IMR-90 (cell line): ENCODE data around the gene CD300C. TPM values are rescaled to one million over a fixed set of nuclear protein-coding genes. Genes with fewer than 3 reads are reported as not detected.

ENCODE experiments used
- ATAC-seq: fragments of 200-7000 bp; cut with Tn5 transposase; 2 replicates; pipeline ENCODE4 v1.9.1; 2020; ENCODE audit warnings: low read depth, mild to moderate bottlenecking, moderate library complexity
- Bru-seq: library from RNA; stranded (reverse); fragments of 400-500 nt; gene quantifications from one replicate; lab custom pipeline; 2021; lab: Mats Ljungman, UMichigan
- BruChase-seq, 2 experiments: library from RNA; stranded (reverse); fragments of 400-500 nt; gene quantifications; one replicate each; lab custom pipeline; 2021; lab: Mats Ljungman, UMichigan
- BruUV-seq: library from RNA; stranded (reverse); fragments of 400-500 nt; replicated peaks from 2 replicates; lab custom pipeline; 2021; lab: Mats Ljungman, UMichigan
- CTCF ChIA-PET: fragments of 300-600 bp; formaldehyde crosslinking; extraction: SDS; loops from one replicate; lab custom pipeline; 2021; ENCODE audit warnings: antibody characterized with exemption; lab: Yijun Ruan, JAX
- POLR2A ChIA-PET: fragments of 300-600 bp; sonication (Branson Sonifier 250); formaldehyde crosslinking; loops from one replicate; lab custom pipeline; 2022; ENCODE audit warnings: antibody characterized with exemption; ENCODE audit not compliant: unreplicated experiment; lab: Charles Lee
- DNase-seq: peaks from one replicate; pipeline ENCODE4 v3.0.0; 2013
- H2AFZ ChIP-seq: replicated peaks from 2 replicates; pipeline ENCODE3; 2013; ENCODE audit warnings: low read length, mild to moderate bottlenecking; ENCODE audit not compliant: poor library complexity
- H2AK5ac ChIP-seq: 2 replicates; pipeline ENCODE4 v1.6.1; 2013; ENCODE audit warnings: low read depth, low read length, inconsistent platforms
- H2AK9ac ChIP-seq: replicated peaks from 2 replicates; pipeline ENCODE3; 2013; ENCODE audit warnings: mild to moderate bottlenecking, low read depth, low read length, moderate library complexity; ENCODE audit not compliant: poor library complexity
- H2BK120ac ChIP-seq: 2 replicates; pipeline ENCODE4 v1.6.1; 2013; ENCODE audit warnings: low read depth, low read length, inconsistent platforms
- H2BK15ac ChIP-seq: 3 replicates; pipeline ENCODE4 v1.6.1; 2013; ENCODE audit warnings: low read depth, low read length, inconsistent platforms
- H2BK20ac ChIP-seq: 2 replicates; pipeline ENCODE4 v1.6.1; 2013; ENCODE audit warnings: low read depth, mild to moderate bottlenecking, inconsistent platforms, low read length, moderate library complexity
- H2BK5ac ChIP-seq: 2 replicates; pipeline ENCODE4 v1.6.1; 2013; ENCODE audit warnings: mild to moderate bottlenecking, low read depth, low read length, inconsistent platforms; ENCODE audit not compliant: poor library complexity, severe bottlenecking
- H3K14ac ChIP-seq: replicated peaks from 2 replicates; pipeline ENCODE4 v1.6.1; 2013; ENCODE audit warnings: low read depth, low read length, inconsistent platforms
- H3K18ac ChIP-seq: 2 replicates; pipeline ENCODE4 v1.6.1; 2013; ENCODE audit warnings: low read depth, low read length, control low read depth
- H3K23ac ChIP-seq: 2 replicates; pipeline ENCODE4 v1.6.1; 2013; ENCODE audit warnings: low read depth, low read length, inconsistent platforms
- H3K27ac ChIP-seq: 2 replicates; pipeline ENCODE4 v1.5.1; 2013; ENCODE audit warnings: mild to moderate bottlenecking, control low read depth, low read length; ENCODE audit not compliant: insufficient read depth
- H3K27me3 ChIP-seq: 2 replicates; pipeline ENCODE4 v1.6.1; 2013; ENCODE audit warnings: low read length; ENCODE audit not compliant: control insufficient read depth, insufficient read depth
- H3K36me3 ChIP-seq: 2 replicates; pipeline ENCODE4 v1.6.1; 2013; ENCODE audit warnings: low read length, mixed read lengths; ENCODE audit not compliant: control insufficient read depth, insufficient read depth
- H3K4ac ChIP-seq: 2 replicates; pipeline ENCODE4 v1.6.1; 2013; ENCODE audit warnings: low read depth, low read length, inconsistent platforms
- H3K4me1 ChIP-seq: 2 replicates; pipeline ENCODE4 v1.6.1; 2013; ENCODE audit warnings: low read length, mixed read lengths; ENCODE audit not compliant: control insufficient read depth, insufficient read depth
- H3K4me2 ChIP-seq: 2 replicates; pipeline ENCODE4 v1.6.1; 2013; ENCODE audit warnings: low read depth, mild to moderate bottlenecking, control low read depth, low read length, moderate library complexity
- H3K4me3 ChIP-seq: 2 replicates; pipeline ENCODE4 v1.5.1; 2013; ENCODE audit warnings: low read depth, mild to moderate bottlenecking, control low read depth, low read length, moderate library complexity; ENCODE audit not compliant: insufficient read depth
- H3K56ac ChIP-seq: 2 replicates; pipeline ENCODE4 v1.6.1; 2013; ENCODE audit warnings: low read length, inconsistent platforms; ENCODE audit not compliant: insufficient read depth; ENCODE audit errors: extremely low read depth
- H3K79me1 ChIP-seq, 2 experiments: 2 replicates each; pipeline ENCODE4 v1.6.1; 2013; ENCODE audit warnings: low read length in 2 of 2, inconsistent platforms in 1 of 2, low read depth in 1 of 2
- H3K9ac ChIP-seq: 2 replicates; pipeline ENCODE4 v1.6.1; 2013; ENCODE audit warnings: low read depth, low read length, control low read depth
- H3K9me1 ChIP-seq: 2 replicates; pipeline ENCODE4 v1.6.1; 2013; ENCODE audit warnings: low read length, inconsistent platforms; ENCODE audit not compliant: insufficient read depth
- H3K9me3 ChIP-seq: 2 replicates; pipeline ENCODE4 v1.6.1; 2013; ENCODE audit warnings: low read length; ENCODE audit not compliant: control insufficient read depth, insufficient read depth
- H4K20me1 ChIP-seq: 2 replicates; pipeline ENCODE4 v1.6.1; 2013; ENCODE audit warnings: low read length, inconsistent platforms; ENCODE audit not compliant: insufficient read depth
- H4K5ac ChIP-seq: 2 replicates; pipeline ENCODE4 v1.6.1; 2013; ENCODE audit warnings: mild to moderate bottlenecking, low read depth, low read length, control low read depth
- H4K8ac ChIP-seq, 2 experiments: 2 replicates each; pipeline ENCODE4 v1.6.1; 2013; ENCODE audit warnings: low read depth in 2 of 2, low read length in 2 of 2, control low read depth in 1 of 2, inconsistent platforms in 1 of 2
- H4K91ac ChIP-seq: 2 replicates; pipeline ENCODE4 v1.6.1; 2013; ENCODE audit warnings: low read depth, low read length, inconsistent platforms; ENCODE audit not compliant: insufficient read depth
- BHLHE40 ChIP-seq: fragments of 150-350 bp; IDR thresholded peaks from 2 replicates; pipeline ENCODE4 v1.6.1; 2016; ENCODE audit warnings: mild to moderate bottlenecking, low read depth, low read length
- CEBPB ChIP-seq: IDR thresholded peaks from 2 replicates; pipeline ENCODE4 v1.6.1; 2012; ENCODE audit warnings: low read depth, low read length, improper control_type of control experiment
- CTCF ChIP-seq: conservative IDR thresholded peaks from 2 replicates; pipeline ENCODE4 v1.5.1; 2012; ENCODE audit warnings: mild to moderate bottlenecking, low read depth, low read length, improper control_type of control experiment
- ELK1 ChIP-seq: fragments of 150-350 bp; IDR thresholded peaks from 2 replicates; pipeline ENCODE4 v1.6.1; 2016; ENCODE audit warnings: low read depth, mild to moderate bottlenecking, low read length, moderate library complexity, borderline replicate concordance
- FOS ChIP-seq: fragments of 150-350 bp; IDR thresholded peaks from 2 replicates; pipeline ENCODE4 v1.6.1; 2016; ENCODE audit warnings: low read depth, low read length
- MAZ ChIP-seq: IDR thresholded peaks from 2 replicates; pipeline ENCODE4 v1.6.1; 2012; ENCODE audit warnings: low read depth, mild to moderate bottlenecking, low read length, improper control_type of control experiment, moderate library complexity, borderline replicate concordance
- MXI1 ChIP-seq: IDR thresholded peaks from 2 replicates; pipeline ENCODE4 v1.6.1; 2012; ENCODE audit warnings: low read depth, mild to moderate bottlenecking, low read length, moderate library complexity, borderline replicate concordance
- NFE2L2 ChIP-seq: fragments of 150-350 bp; IDR thresholded peaks from 2 replicates; pipeline ENCODE4 v1.6.1; 2016; ENCODE audit warnings: low read depth, mild to moderate bottlenecking, low read length
- RCOR1 ChIP-seq: IDR thresholded peaks from 2 replicates; pipeline ENCODE4 v1.6.1; 2012; ENCODE audit warnings: mild to moderate bottlenecking, low read length, improper control_type of control experiment; ENCODE audit not compliant: insufficient replicate concordance
- SMC3 ChIP-seq: fragments of 150-350 bp; IDR thresholded peaks from 2 replicates; pipeline ENCODE4 v1.6.1; 2016; ENCODE audit warnings: low read depth, mild to moderate bottlenecking, antibody characterized with exemption, low read length, moderate library complexity
- USF2 ChIP-seq: fragments of 150-350 bp; IDR thresholded peaks from 2 replicates; pipeline ENCODE4 v1.6.1; 2017; ENCODE audit warnings: mild to moderate bottlenecking, antibody characterized with exemption, low read length, low read depth
- WGBS, 2 experiments: methylation state at CpG; one replicate each; pipeline versions ENCODE4 v1.1.5 to v1.1.7; 2013; ENCODE audit warnings: missing lambda C conversion rate in 2 of 2; ENCODE audit not compliant: insufficient read length in 1 of 2; ENCODE audit errors: extremely low coverage in 2 of 2; 5-methylcytosine and 5-hydroxymethylcytosine counted together
- dilution Hi-C: fragments of 300-500 bp; cut with HindIII; formaldehyde crosslinking; loops from one replicate; pipeline ENCODE4 v1.14.3; 2018; ENCODE audit warnings: low sequenced_read_pairs; ENCODE audit not compliant: unreplicated experiment
- in situ Hi-C: fragments of 300-500 bp; cut with MboI; formaldehyde crosslinking; loops from 3 replicates; pipeline ENCODE4 v1.14.3; 2019; ENCODE audit warnings: low sequenced_read_pairs, inconsistent platforms, mixed read lengths
- intact Hi-C: fragments of 100-400 bp; cut with micrococcal nuclease; formaldehyde crosslinking; loops from 2 replicates; pipeline ENCODE4 v1.10.0; 2022
- long read RNA-seq: library from polyadenylated mRNA; unstranded; transcript quantifications from one replicate; pipeline ENCODE4 v2.0.0, GENCODE V29; 2021; ENCODE audit not compliant: unreplicated experiment
- polyA plus RNA-seq, 3 experiments: library from polyadenylated mRNA; depleted of rRNA; stranded (reverse); fragments of >200 nt; gene quantifications; 2 replicates each; pipeline ENCODE4 v1.2.3, GENCODE V29; 2012; ENCODE audit warnings: low replicate concordance in 1 of 3
- total RNA-seq: library from RNA; depleted of rRNA; stranded (reverse); fragments of >200 nt; gene quantifications from 2 replicates; pipeline ENCODE4 v1.2.3, GENCODE V29; 2012; rRNA removed

CD300C gene
- total RNA-seq (not detected in 2 replicates), polyA plus RNA-seq (2012; rRNA removed) (not detected in 2 replicates), Bru-seq, nascent RNA (not detected), BruChase-seq, experiment 1, labeled RNA remaining after a 6-hour chase (not detected), BruChase-seq, experiment 2, labeled RNA remaining after a 2-hour chase (not detected)
- not detected in 2 replicates for polyA plus RNA-seq (2012; cell fraction: cytosol; rRNA removed)
- polyA plus RNA-seq (2012; cell fraction: nucleus; rRNA removed; ENCODE audit: low replicate concordance), result not detected in 2 replicates
- long read RNA-seq, result 0 reads

- H3K9ac ChIP-seq, result no peak within 1 kb of the TSS
- H3K23ac ChIP-seq, result no peak within 1 kb of the TSS
- H3K27ac ChIP-seq, result no peak within 1 kb of the TSS
- no peak within 1 kb of the TSS for H3K56ac ChIP-seq
- no peak within 1 kb of the TSS for H3K4me2 ChIP-seq
- no peak within 1 kb of the TSS for H3K4ac ChIP-seq
- DNase-seq, result no peak
- H2AK9ac ChIP-seq, result no peak within 1 kb of the TSS
- ChIA-PET POLR2A (no interaction called here), CTCF (no interaction called here)
- no peak within 1 kb of the TSS for H2BK5ac ChIP-seq
- H2AFZ ChIP-seq, result peak within 1 kb of the TSS; percentile 58
- no TSS peak for BruUV-seq
- no peak within 1 kb of the TSS for H3K14ac ChIP-seq
- no peaks in the 10 kb centered on the region for H3K27me3 ChIP-seq
- WGBS, 2 experiments, result 17% methylated on average over 1 of the region's 5 CpGs; no CpG with 5 or more reads in 1 of the 2 experiments
- ATAC-seq, result no peak
- in situ Hi-C loops (no loop called here), intact Hi-C loops (no loop called here), dilution Hi-C loops (no loop called here)
- no peaks in the 10 kb centered on the region for H3K9me1 ChIP-seq
- no peak for TF ChIP-seq USF2
- no peak for TF ChIP-seq RCOR1
- no peak for TF ChIP-seq MXI1
- TF ChIP-seq MAZ, result no peak
- no peak for TF ChIP-seq SMC3
- no peak for TF ChIP-seq CTCF
- TF ChIP-seq FOS, result no peak
- no peak for TF ChIP-seq BHLHE40
- TF ChIP-seq CEBPB, result no peak
- TF ChIP-seq NFE2L2, result no peak
- TF ChIP-seq ELK1, result no peak
- no peak within 1 kb of the TSS for H4K8ac ChIP-seq
- no peaks in the 10 kb centered on the region for H3K4me1 ChIP-seq
- no peak within 1 kb of the TSS for H4K5ac ChIP-seq
- no peaks in the 10 kb centered on the region for H3K36me3 ChIP-seq
- H3K9me3 ChIP-seq, result peaks cover 48% of the 10 kb centered on the region
- H2BK20ac ChIP-seq, result no peak within 1 kb of the TSS
- no peaks in the 10 kb centered on the region for H3K79me1 ChIP-seq
- H2AK5ac ChIP-seq, result no peak within 1 kb of the TSS
- H3K18ac ChIP-seq, result no peak within 1 kb of the TSS
- H2BK15ac ChIP-seq, result no peak within 1 kb of the TSS
- no peak within 1 kb of the TSS for H3K4me3 ChIP-seq
- H4K91ac ChIP-seq, result no peak within 1 kb of the TSS
- no peak within 1 kb of the TSS for H2BK120ac ChIP-seq
- H4K20me1 ChIP-seq, result no peaks in the 10 kb centered on the region
Observed at GRCh38 chr17:74545843-74546230, at the start of gene CD300C. TSS of gene CD300C (minus strand) at chr17:74546115. CDS start at chr17:74545782, 333 bp downstream.
